NCI-H1417 treated with DMSO at 0.1 percent for 48 hours (cell line): ENCODE results near the gene TTYH1.

Experiments used
- DNase-seq: peaks from one replicate; lab custom pipeline; 2025; lab: John Stamatoyannopoulos, UW

TTYH1 gene

GRCh38 chr19:54392105-54392504 is 23.2 kb upstream of the TTYH1 start:
- DNase-seq = no peak

- no peak for DNase-seq
Measured at GRCh38 chr19:54393381-54393780, 21.9 kb upstream of the TTYH1 start.

- no peak for DNase-seq
Measured at GRCh38 chr19:54395685-54396084, 19.6 kb upstream of the TTYH1 start.

- no peak for DNase-seq
Measured at GRCh38 chr19:54399189-54399588, 16.1 kb upstream of the TTYH1 start.

- no peak for DNase-seq
Measured at GRCh38 chr19:54400913-54401312, 14.4 kb upstream of the TTYH1 start.

GRCh38 chr19:54403054-54403453 is 12.2 kb upstream of the TTYH1 start:
- DNase-seq = no peak

GRCh38 chr19:54405628-54406027 is 9.6 kb upstream of the TTYH1 start:
- no peak for DNase-seq

- no peak for DNase-seq
Measured at GRCh38 chr19:54407780-54408179, 7.5 kb upstream of the TTYH1 start.

- no peak for DNase-seq
Measured at GRCh38 chr19:54408456-54409026, 6.7 kb upstream of the TTYH1 start.

- no peak for DNase-seq
Measured at GRCh38 chr19:54411033-54411432, 4.2 kb upstream of the TTYH1 start.

- DNase-seq = no peak
Measured at GRCh38 chr19:54412877-54413276, 2.4 kb upstream of the TTYH1 start.

GRCh38 chr19:54414156-54414555 is 1.1 kb upstream of the TTYH1 start:
- no peak for DNase-seq

- DNase-seq = no peak
Measured at GRCh38 chr19:54415901-54416673, 823 bp downstream of the TTYH1 start.

- no peak for DNase-seq
Measured at GRCh38 chr19:54416695-54417491, 1.6 kb downstream of the TTYH1 start.

GRCh38 chr19:54418030-54418929 is 3.0 kb downstream of the TTYH1 start:
- no peak for DNase-seq

GRCh38 chr19:54418930-54419800 is 3.9 kb downstream of the TTYH1 start:
- DNase-seq = no peak

GRCh38 chr19:54420068-54420382 is 4.8 kb downstream of the TTYH1 start:
- DNase-seq = no peak

- DNase-seq = no peak
Measured at GRCh38 chr19:54420383-54421168, 5.3 kb downstream of the TTYH1 start.

- no peak for DNase-seq
Measured at GRCh38 chr19:54421169-54421516, 5.9 kb downstream of the TTYH1 start.

- DNase-seq = no peak
Measured at GRCh38 chr19:54421521-54421920, 6.3 kb downstream of the TTYH1 start.

GRCh38 chr19:54422136-54422535 is 6.9 kb downstream of the TTYH1 start:
- DNase-seq = no peak
